HG02870 (cell line): Measurements from ENCODE around the gene GATA2.

Experiments
- ATAC-seq: cut with Tn5 transposase; IDR thresholded peaks from one replicate; pipeline ENCODE4 v1.9.1; 2021; ENCODE audit warnings: mild to moderate bottlenecking, moderate library complexity; ENCODE audit not compliant: unreplicated experiment

The GATA2 gene

GRCh38 chr3:128458746-128459460 lies 34.1 kb downstream of the GATA2 start:
- no peak for ATAC-seq

- no peak for ATAC-seq
These were observed 35.1 kb downstream of the GATA2 start for GRCh38 chr3:128457937-128458336.

GRCh38 chr3:128456776-128457715 lies 36.0 kb downstream of the GATA2 start:
- ATAC-seq, result no peak

GRCh38 chr3:128455786-128456748 lies 36.9 kb downstream of the GATA2 start:
- no peak for ATAC-seq

GRCh38 chr3:128455116-128455515 lies 37.9 kb downstream of the GATA2 start:
- ATAC-seq, result no peak

GRCh38 chr3:128454310-128454618 lies 38.7 kb downstream of the GATA2 start:
- ATAC-seq, result no peak

GRCh38 chr3:128453501-128454309 lies 39.3 kb downstream of the GATA2 start:
- ATAC-seq, result no peak

GRCh38 chr3:128452678-128453275 lies 40.2 kb downstream of the GATA2 start:
- no peak for ATAC-seq

- no peak for ATAC-seq
These were observed 40.9 kb downstream of the GATA2 start for GRCh38 chr3:128452120-128452519.

- no peak for ATAC-seq
These were observed 43.8 kb downstream of the GATA2 start for GRCh38 chr3:128449111-128449638.

- no peak for ATAC-seq
These were observed 44.5 kb downstream of the GATA2 start for GRCh38 chr3:128448491-128448890.

GRCh38 chr3:128447561-128448013 lies 45.4 kb downstream of the GATA2 start:
- ATAC-seq, result no peak

- no peak for ATAC-seq
These were observed 46.2 kb downstream of the GATA2 start for GRCh38 chr3:128446821-128447220.

GRCh38 chr3:128445357-128445756 lies 47.6 kb downstream of the GATA2 start:
- no peak for ATAC-seq

- ATAC-seq, result no peak
These were observed 49.2 kb downstream of the GATA2 start for GRCh38 chr3:128443771-128444170.

- ATAC-seq, result no peak
These were observed 50.1 kb downstream of the GATA2 start for GRCh38 chr3:128442949-128443348.

- ATAC-seq, result no peak
These were observed 50.9 kb downstream of the GATA2 start for GRCh38 chr3:128442070-128442469.

- ATAC-seq, result no peak
These were observed 53.8 kb downstream of the GATA2 start for GRCh38 chr3:128439226-128439625.

GRCh38 chr3:128438488-128439072 lies 54.4 kb downstream of the GATA2 start:
- no peak for ATAC-seq
